ENCODE data around the gene FOXO6.

FOXO6 gene

GRCh38 chr1:41344708-41345159 is 16.5 kb upstream of the FOXO6 start:
- Histone ChIP-seq H3K27me3 (ENCODE audit: control insufficient read depth, insufficient read depth, low read length) (peaks cover 11% of the 10 kb centered on the region), H3K9me3 (replicated peaks; ENCODE audit: low read length) (no peaks in the 10 kb centered on the region), H3K36me3 (ENCODE audit: insufficient read depth, low read length) (no peaks in the 10 kb centered on the region), H3K9ac (ENCODE audit: low read depth, low read length) (no peak overlapping the region), H3K4me1 (ENCODE audit: control insufficient read depth, insufficient read depth, low read length) (no peaks in the 10 kb centered on the region), H3K4me2 (ENCODE audit: low read length) (no peak overlapping the region), H3K4me3 (ENCODE audit: low read length) (no peak overlapping the region)

GRCh38 chr1:41345434-41346075 is 15.7 kb upstream of the FOXO6 start:
- Histone ChIP-seq H3K4me2 (ENCODE audit: low read length) (no peak overlapping the region), H3K4me1 (ENCODE audit: control insufficient read depth, insufficient read depth, low read length) (no peaks in the 10 kb centered on the region), H3K9ac (ENCODE audit: low read depth, low read length) (no peak overlapping the region), H3K36me3 (ENCODE audit: insufficient read depth, low read length) (no peaks in the 10 kb centered on the region), H3K4me3 (ENCODE audit: low read length) (no peak overlapping the region), H3K9me3 (replicated peaks; ENCODE audit: low read length) (no peaks in the 10 kb centered on the region), H3K27me3 (ENCODE audit: control insufficient read depth, insufficient read depth, low read length) (peaks cover 5% of the 10 kb centered on the region)

DNA sequence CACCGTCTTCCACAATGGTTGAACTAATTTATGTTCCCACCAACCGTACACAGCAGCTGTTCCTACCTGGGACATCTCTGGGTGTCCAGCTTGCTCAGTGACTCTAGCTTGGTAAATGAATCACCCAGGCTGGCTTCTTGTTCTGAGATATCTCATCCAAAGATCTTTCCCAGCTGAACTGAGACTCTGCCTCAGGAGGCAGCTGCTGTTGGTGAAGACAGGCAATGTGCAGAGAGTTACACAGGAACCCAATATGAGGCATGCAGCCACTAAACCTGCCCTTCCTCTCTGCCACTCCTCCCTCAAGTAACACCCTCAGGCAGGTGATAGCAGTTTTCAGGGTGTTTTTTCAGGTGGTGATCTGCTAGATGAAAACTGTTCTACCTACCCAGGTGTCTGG is 14.0 kb upstream of the FOXO6 start:
- Histone ChIP-seq H3K4me3 (ENCODE audit: low read length) (no peak overlapping the region), H3K27me3 (ENCODE audit: control insufficient read depth, insufficient read depth, low read length) (no peaks in the 10 kb centered on the region), H3K4me1 (ENCODE audit: control insufficient read depth, insufficient read depth, low read length) (no peaks in the 10 kb centered on the region), H3K4me2 (ENCODE audit: low read length) (no peak overlapping the region), H3K9me3 (replicated peaks; ENCODE audit: low read length) (no peaks in the 10 kb centered on the region), H3K36me3 (ENCODE audit: insufficient read depth, low read length) (no peaks in the 10 kb centered on the region), H3K9ac (ENCODE audit: low read depth, low read length) (no peak overlapping the region)

- H3K9ac ChIP-seq (ENCODE audit: low read depth, low read length), result no peak overlapping the region
- no peaks in the 10 kb centered on the region for H3K9me3 ChIP-seq (replicated peaks; ENCODE audit: low read length)
- H3K27me3 ChIP-seq (ENCODE audit: control insufficient read depth, insufficient read depth, low read length), result peaks cover 3% of the 10 kb centered on the region
- H3K4me3 ChIP-seq (ENCODE audit: low read length), result no peak overlapping the region
- H3K4me2 ChIP-seq (ENCODE audit: low read length), result no peak overlapping the region
- H3K36me3 ChIP-seq (ENCODE audit: insufficient read depth, low read length), result no peaks in the 10 kb centered on the region
- no peaks in the 10 kb centered on the region for H3K4me1 ChIP-seq (ENCODE audit: control insufficient read depth, insufficient read depth, low read length)
These were observed 12.8 kb upstream of the FOXO6 start for GRCh38 chr1:41348394-41348793.

GRCh38 chr1:41349361-41350054 is 11.7 kb upstream of the FOXO6 start:
- Histone ChIP-seq H3K4me1 (ENCODE audit: control insufficient read depth, insufficient read depth, low read length) (peaks cover 3% of the 10 kb centered on the region), H3K27me3 (ENCODE audit: control insufficient read depth, insufficient read depth, low read length) (peaks cover 3% of the 10 kb centered on the region)

GRCh38 chr1:41350055-41350378 is 11.2 kb upstream of the FOXO6 start:
- H3K9me3 ChIP-seq (replicated peaks; ENCODE audit: low read length), result no peaks in the 10 kb centered on the region
- H3K27me3 ChIP-seq (ENCODE audit: control insufficient read depth, insufficient read depth, low read length), result peaks cover 3% of the 10 kb centered on the region
- H3K36me3 ChIP-seq (ENCODE audit: insufficient read depth, low read length), result no peaks in the 10 kb centered on the region
- peaks cover 3% of the 10 kb centered on the region for H3K4me1 ChIP-seq (ENCODE audit: control insufficient read depth, insufficient read depth, low read length)
- H3K4me3 ChIP-seq (ENCODE audit: low read length), result no peak overlapping the region
- no peak overlapping the region for H3K9ac ChIP-seq (ENCODE audit: low read depth, low read length)
- no peak overlapping the region for H3K4me2 ChIP-seq (ENCODE audit: low read length)

More at GRCh38 chr1:41349361-41350054, 11.7 kb upstream of the FOXO6 start:
- H3K9me3 ChIP-seq (replicated peaks; ENCODE audit: low read length), result no peaks in the 10 kb centered on the region
- no peak overlapping the region for H3K4me3 ChIP-seq (ENCODE audit: low read length)
- H3K36me3 ChIP-seq (ENCODE audit: insufficient read depth, low read length), result no peaks in the 10 kb centered on the region
- H3K4me2 ChIP-seq (ENCODE audit: low read length), result no peak overlapping the region
- H3K9ac ChIP-seq (ENCODE audit: low read depth, low read length), result no peak overlapping the region

DNA sequence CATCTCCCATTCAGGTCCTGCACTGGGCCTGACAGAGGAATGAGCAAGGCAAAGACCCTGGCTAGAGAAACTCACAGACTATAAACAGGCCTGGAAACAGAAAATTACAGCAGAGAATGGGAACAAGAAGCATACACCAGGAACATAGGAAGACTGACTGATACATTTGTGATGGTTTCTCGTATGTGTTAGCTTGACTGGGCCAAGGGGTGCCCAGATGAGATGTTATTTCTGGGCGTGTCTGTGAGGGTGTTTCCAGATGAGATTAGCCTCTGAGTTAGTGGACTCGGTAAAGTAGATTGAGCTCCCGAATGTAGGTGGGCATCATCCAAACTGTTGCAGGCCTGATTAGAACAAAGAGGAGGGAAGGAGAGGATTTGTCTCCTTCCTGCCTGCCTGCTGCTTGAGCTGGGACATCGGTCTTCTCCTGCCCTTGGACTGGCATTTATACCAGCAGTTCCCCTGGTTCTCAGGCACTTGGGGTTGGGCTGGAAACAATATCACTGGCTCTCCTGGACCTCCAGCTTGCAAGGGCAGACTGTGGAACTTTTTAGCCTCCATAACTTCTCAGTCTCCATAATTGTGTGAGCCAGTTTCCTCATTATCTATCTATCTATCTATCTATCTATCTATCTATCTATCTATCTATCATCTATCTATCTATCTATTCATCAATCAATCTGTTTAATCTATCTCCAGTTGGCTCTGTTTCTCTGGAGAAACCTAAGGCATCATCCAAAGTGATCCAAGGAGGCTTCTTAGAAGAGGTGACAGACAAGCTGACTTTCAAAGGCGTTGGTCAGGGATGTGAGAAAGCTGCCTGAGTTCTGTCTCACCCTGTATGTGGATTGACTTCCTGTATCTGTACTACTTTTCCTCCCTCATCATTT is 9.7 kb upstream of the FOXO6 start:
- Histone ChIP-seq H3K9me3 (replicated peaks; ENCODE audit: low read length) (no peaks in the 10 kb centered on the region), H3K4me3 (ENCODE audit: low read length) (no peak overlapping the region), H3K36me3 (ENCODE audit: insufficient read depth, low read length) (no peaks in the 10 kb centered on the region), H3K4me2 (ENCODE audit: low read length) (no peak overlapping the region), H3K27me3 (ENCODE audit: control insufficient read depth, insufficient read depth, low read length) (peaks cover 3% of the 10 kb centered on the region), H3K4me1 (ENCODE audit: control insufficient read depth, insufficient read depth, low read length) (peaks cover 3% of the 10 kb centered on the region), H3K9ac (ENCODE audit: low read depth, low read length) (no peak overlapping the region)

GRCh38 chr1:41353744-41354143 is 7.5 kb upstream of the FOXO6 start:
- no peaks in the 10 kb centered on the region for H3K9me3 ChIP-seq (replicated peaks; ENCODE audit: low read length)
- H3K4me2 ChIP-seq (ENCODE audit: low read length), result no peak overlapping the region
- H3K9ac ChIP-seq (ENCODE audit: low read depth, low read length), result no peak overlapping the region
- H3K4me1 ChIP-seq (ENCODE audit: control insufficient read depth, insufficient read depth, low read length), result peaks cover 14% of the 10 kb centered on the region
- no peaks in the 10 kb centered on the region for H3K36me3 ChIP-seq (ENCODE audit: insufficient read depth, low read length)
- H3K27me3 ChIP-seq (ENCODE audit: control insufficient read depth, insufficient read depth, low read length), result peaks cover 10% of the 10 kb centered on the region
- H3K4me3 ChIP-seq (ENCODE audit: low read length), result no peak overlapping the region

DNA sequence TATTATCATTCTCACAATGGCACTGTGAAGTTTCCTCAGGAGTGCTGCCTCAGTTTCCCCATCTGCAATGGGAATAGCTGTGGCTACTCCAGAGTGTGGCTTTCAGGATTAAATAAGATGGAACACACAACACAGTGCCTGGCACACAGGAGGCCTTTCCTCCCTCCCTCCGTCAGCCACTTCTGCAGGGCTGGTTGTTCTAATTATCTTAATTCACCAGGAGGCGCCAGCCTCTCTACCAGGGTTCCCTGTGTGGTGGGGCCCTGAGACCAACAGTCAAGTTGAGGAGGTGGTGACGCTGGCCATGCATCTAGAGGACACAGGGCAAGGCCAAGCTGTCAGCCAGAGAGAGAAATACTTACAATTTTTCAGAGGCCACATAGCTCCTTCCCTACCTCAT is 6.3 kb upstream of the FOXO6 start:
- H3K9me3 ChIP-seq (replicated peaks; ENCODE audit: low read length), result no peaks in the 10 kb centered on the region
- H3K4me2 ChIP-seq (ENCODE audit: low read length), result no peak overlapping the region
- H3K4me3 ChIP-seq (ENCODE audit: low read length), result no peak overlapping the region
- peaks cover 24% of the 10 kb centered on the region for H3K4me1 ChIP-seq (ENCODE audit: control insufficient read depth, insufficient read depth, low read length)
- no peak overlapping the region for H3K9ac ChIP-seq (ENCODE audit: low read depth, low read length)
- H3K36me3 ChIP-seq (ENCODE audit: insufficient read depth, low read length), result no peaks in the 10 kb centered on the region
- H3K27me3 ChIP-seq (ENCODE audit: control insufficient read depth, insufficient read depth, low read length), result peaks cover 10% of the 10 kb centered on the region

DNA sequence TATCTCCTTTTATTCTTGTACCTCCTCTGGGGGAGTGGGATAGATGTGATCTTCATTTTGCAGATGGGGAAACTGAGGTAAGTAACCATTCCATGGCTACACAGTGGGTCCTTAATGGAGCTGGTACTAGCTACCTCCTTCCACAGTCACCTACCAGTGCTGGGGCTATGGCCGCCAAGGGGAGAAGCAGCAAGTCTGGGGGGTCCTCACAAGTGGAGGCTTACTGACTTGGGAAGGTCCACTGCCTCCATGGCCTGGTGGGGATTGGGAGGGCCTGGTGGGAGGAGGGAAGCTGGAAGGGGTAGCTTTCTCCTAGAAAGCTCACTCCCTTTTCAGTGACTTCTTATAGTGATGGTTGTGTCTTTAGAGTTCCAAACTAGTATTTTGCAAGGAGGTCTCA is 5.9 kb upstream of the FOXO6 start:
- H3K4me1 ChIP-seq (ENCODE audit: control insufficient read depth, insufficient read depth, low read length), result peaks cover 27% of the 10 kb centered on the region
- no peaks in the 10 kb centered on the region for H3K36me3 ChIP-seq (ENCODE audit: insufficient read depth, low read length)
- no peak overlapping the region for H3K4me2 ChIP-seq (ENCODE audit: low read length)
- no peak overlapping the region for H3K9ac ChIP-seq (ENCODE audit: low read depth, low read length)
- no peaks in the 10 kb centered on the region for H3K9me3 ChIP-seq (replicated peaks; ENCODE audit: low read length)
- no peak overlapping the region for H3K4me3 ChIP-seq (ENCODE audit: low read length)
- peaks cover 10% of the 10 kb centered on the region for H3K27me3 ChIP-seq (ENCODE audit: control insufficient read depth, insufficient read depth, low read length)

GRCh38 chr1:41355761-41356160 is 5.5 kb upstream of the FOXO6 start:
- H3K27me3 ChIP-seq (ENCODE audit: control insufficient read depth, insufficient read depth, low read length), result peaks cover 10% of the 10 kb centered on the region
- H3K4me1 ChIP-seq (ENCODE audit: control insufficient read depth, insufficient read depth, low read length), result peaks cover 31% of the 10 kb centered on the region
- H3K9ac ChIP-seq (ENCODE audit: low read depth, low read length), result no peak overlapping the region
- H3K9me3 ChIP-seq (replicated peaks; ENCODE audit: low read length), result no peaks in the 10 kb centered on the region
- no peak overlapping the region for H3K4me2 ChIP-seq (ENCODE audit: low read length)
- no peaks in the 10 kb centered on the region for H3K36me3 ChIP-seq (ENCODE audit: insufficient read depth, low read length)
- H3K4me3 ChIP-seq (ENCODE audit: low read length), result no peak overlapping the region
